Loucy (cell line): ENCODE results near the gene BRCA1.

Source experiments
- EZH2phosphoT487 ChIP-seq: fragments of 200-600 bp; IDR thresholded peaks from 2 replicates; pipeline ENCODE4 v1.6.1; 2018; ENCODE audit warnings: antibody characterized with exemption, mild to moderate bottlenecking, moderate library complexity, borderline replicate concordance
- TF ChIP-seq, protein P1 (sequence below): fragments of 200-600 bp; sonication (generic); conservative IDR thresholded peaks from 2 replicates; pipeline ENCODE4 v1.5.1; 2014; ENCODE audit warnings: mild to moderate bottlenecking, antibody characterized with exemption, low read length

DNA sequence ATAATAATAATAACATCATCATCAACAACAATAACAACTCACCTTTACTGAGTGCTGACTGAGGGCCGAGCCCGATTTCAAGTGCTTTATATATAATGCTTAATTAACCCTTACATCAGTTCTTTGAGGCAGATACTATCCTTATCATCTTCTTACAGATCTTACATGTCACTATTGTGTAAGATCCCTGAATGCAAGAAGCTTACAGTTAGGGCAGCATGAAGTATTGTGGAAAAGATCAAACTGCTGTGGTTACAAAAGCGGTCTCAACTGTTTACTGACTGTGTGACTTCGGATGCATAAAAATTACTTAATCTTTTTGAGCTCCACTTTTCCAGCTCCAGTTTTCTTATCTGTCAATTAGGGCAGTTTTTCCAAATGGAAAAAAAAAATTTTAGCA is 106.2 kb downstream of the BRCA1 start:
- TF ChIP-seq, protein P1, sequence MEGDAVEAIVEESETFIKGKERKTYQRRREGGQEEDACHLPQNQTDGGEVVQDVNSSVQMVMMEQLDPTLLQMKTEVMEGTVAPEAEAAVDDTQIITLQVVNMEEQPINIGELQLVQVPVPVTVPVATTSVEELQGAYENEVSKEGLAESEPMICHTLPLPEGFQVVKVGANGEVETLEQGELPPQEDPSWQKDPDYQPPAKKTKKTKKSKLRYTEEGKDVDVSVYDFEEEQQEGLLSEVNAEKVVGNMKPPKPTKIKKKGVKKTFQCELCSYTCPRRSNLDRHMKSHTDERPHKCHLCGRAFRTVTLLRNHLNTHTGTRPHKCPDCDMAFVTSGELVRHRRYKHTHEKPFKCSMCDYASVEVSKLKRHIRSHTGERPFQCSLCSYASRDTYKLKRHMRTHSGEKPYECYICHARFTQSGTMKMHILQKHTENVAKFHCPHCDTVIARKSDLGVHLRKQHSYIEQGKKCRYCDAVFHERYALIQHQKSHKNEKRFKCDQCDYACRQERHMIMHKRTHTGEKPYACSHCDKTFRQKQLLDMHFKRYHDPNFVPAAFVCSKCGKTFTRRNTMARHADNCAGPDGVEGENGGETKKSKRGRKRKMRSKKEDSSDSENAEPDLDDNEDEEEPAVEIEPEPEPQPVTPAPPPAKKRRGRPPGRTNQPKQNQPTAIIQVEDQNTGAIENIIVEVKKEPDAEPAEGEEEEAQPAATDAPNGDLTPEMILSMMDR, result no peak
- no peak for TF ChIP-seq EZH2phosphoT487
